K562 (cell line): ENCODE results near the gene SHISA4. TPM values are rescaled to one million over a fixed set of nuclear protein-coding genes. Genes with fewer than 3 reads are reported as not detected.
A peak's percentile ranks its signal among the peaks of the same experiment; 100 is the strongest.

Experiments
- ADNP ChIP-seq: fragments of 200-800 bp; sonication (Bioruptor generic); IDR thresholded peaks from 2 replicates; pipeline ENCODE4 v1.6.1; 2016; ENCODE audit warnings: missing genetic modification characterization, missing compliant biosample characterization
- BCOR ChIP-seq: fragments of 450-650 bp; IDR thresholded peaks from 2 replicates; pipeline ENCODE4 v1.6.1; 2016
- CBFB ChIP-seq: sonication (generic); formaldehyde crosslinking; IDR thresholded peaks from 2 replicates; pipeline ENCODE4 v1.4.0; 2020; ENCODE audit warnings: mild to moderate bottlenecking, missing genetic modification reagents
- CBX8 ChIP-seq: fragments of 200-600 bp; sonication (generic); IDR thresholded peaks from 2 replicates; pipeline ENCODE4 v1.6.1; 2012; ENCODE audit warnings: borderline replicate concordance, mixed run types, low read depth, mild to moderate bottlenecking, moderate library complexity, mixed read lengths, low read length, control low read depth, inconsistent platforms; ENCODE audit not compliant: poor library complexity, severe bottlenecking; ENCODE audit errors: extremely low read depth
- CHCHD3 ChIP-seq: fragments of 250-450 bp; sonication (Bioruptor Pico); IDR thresholded peaks from 2 replicates; pipeline ENCODE4 v2.1.2; 2022; ENCODE audit warnings: mild to moderate bottlenecking
- ELF4 ChIP-seq: fragments of 450-650 bp; formaldehyde crosslinking; IDR thresholded peaks from 2 replicates; pipeline ENCODE4 v1.4.0; 2022; ENCODE audit warnings: missing genetic modification characterization
- GABPB1 ChIP-seq: sonication (generic); formaldehyde crosslinking; IDR thresholded peaks from 2 replicates; pipeline ENCODE4 v1.8.0; 2022; ENCODE audit warnings: mild to moderate bottlenecking, missing genetic modification reagents
- GATAD2B ChIP-seq: fragments of 450-650 bp; IDR thresholded peaks from 2 replicates; pipeline ENCODE4 v1.6.1; 2017; ENCODE audit warnings: mild to moderate bottlenecking, borderline replicate concordance
- HDGF ChIP-seq: fragments of 450-650 bp; IDR thresholded peaks from 2 replicates; pipeline ENCODE4 v1.6.1; 2016
- HNRNPUL1 ChIP-seq: fragments of 200-400 bp; formaldehyde crosslinking; IDR thresholded peaks from 2 replicates; pipeline ENCODE4 v1.6.1; 2017; ENCODE audit warnings: low read length
- KAT7 ChIP-seq: sonication (generic); formaldehyde crosslinking; IDR thresholded peaks from 2 replicates; pipeline ENCODE4 v1.8.0; 2022; ENCODE audit warnings: missing genetic modification reagents, mild to moderate bottlenecking, borderline replicate concordance
- LARP7 ChIP-seq: fragments of 450-650 bp; IDR thresholded peaks from 2 replicates; pipeline ENCODE4 v1.6.1; 2016
- MAFK ChIP-seq: IDR thresholded peaks from 2 replicates; pipeline ENCODE4 v1.6.1; 2011; ENCODE audit warnings: low read length, improper control_type of control experiment
- PHF8 ChIP-seq: fragments of 200-600 bp; sonication (generic); IDR thresholded peaks from 2 replicates; pipeline ENCODE4 v1.6.1; 2012; ENCODE audit warnings: mixed run types, mild to moderate bottlenecking, inconsistent platforms, low read length, moderate library complexity, borderline replicate concordance
- POLR2A ChIP-seq: fragments of 450-650 bp; conservative IDR thresholded peaks from 2 replicates; pipeline ENCODE4 v1.6.1; 2016
- POLR3A ChIP-seq: IDR thresholded peaks from 2 replicates; pipeline ENCODE4 v1.6.1; 2011; ENCODE audit warnings: borderline replicate concordance, mild to moderate bottlenecking, moderate library complexity; ENCODE audit not compliant: insufficient read length, insufficient read depth; ENCODE audit errors: extremely low read depth
- SMAD3 ChIP-seq: fragments of 450-650 bp; formaldehyde crosslinking; conservative IDR thresholded peaks from 2 replicates; pipeline ENCODE4 v1.4.0; 2020; ENCODE audit warnings: mild to moderate bottlenecking
- XRCC5 ChIP-seq: fragments of 200-400 bp; formaldehyde crosslinking; IDR thresholded peaks from 2 replicates; pipeline ENCODE4 v1.6.1; 2017; ENCODE audit warnings: low read depth, mild to moderate bottlenecking, low read length
- YY1 ChIP-seq, 3 experiments: IDR thresholded peaks; 2 replicates each; pipeline ENCODE4 v1.6.1; 2011; ENCODE audit warnings: low read length in 2 of 3, mild to moderate bottlenecking in 2 of 3, moderate library complexity in 2 of 3, borderline replicate concordance in 1 of 3, control low read depth in 1 of 3, low read depth in 1 of 3; ENCODE audit not compliant: insufficient read depth in 3 of 3, insufficient replicate concordance in 2 of 3, control insufficient read depth in 1 of 3, insufficient read length in 1 of 3; ENCODE audit errors: extremely low read depth in 1 of 3
- ZBTB17 ChIP-seq: fragments of 450-650 bp; formaldehyde crosslinking; IDR thresholded peaks from 2 replicates; pipeline ENCODE4 v1.4.0; 2020; ENCODE audit warnings: mild to moderate bottlenecking
- ZNF124 ChIP-seq: sonication (generic); formaldehyde crosslinking; IDR thresholded peaks from 2 replicates; pipeline ENCODE4 v1.8.1; 2022; ENCODE audit warnings: missing genetic modification reagents
- polyA plus RNA-seq, 8 experiments: library from polyadenylated mRNA; depleted of rRNA in 4 of 8; stranded (reverse) in 5 of 8; unstranded in 3 of 8; fragments of >200 nt; fragmentation: Nextera tagmentation in 2 of 8; fragmentation: Illumina TruSeq in 1 of 8; extraction: Ambion mirVana in 2 of 8; extraction: Trizol in 1 of 8; gene quantifications; 2 replicates each; pipeline versions ENCODE4 v1.2.1 to v1.2.3, GENCODE V29; 2011 to 2014; ENCODE audit warnings: inconsistent platforms in 1 of 8, missing spikeins in 1 of 8
- total RNA-seq, 7 experiments: library from RNA; depleted of rRNA in 6 of 7; stranded (reverse); fragments of >200 nt in 6 of 7; fragmentation: Illumina TruSeq in 2 of 7; extraction: Trizol in 2 of 7; gene quantifications; 2 replicates each; pipeline versions ENCODE4 v1.2.1 to v1.2.3, GENCODE V29; 2011 to 2021; ENCODE audit warnings: low replicate concordance in 1 of 7
- TF ChIP-seq, protein P1 (sequence below): fragments of 450-650 bp; formaldehyde crosslinking; IDR thresholded peaks from 2 replicates; pipeline ENCODE4 v1.4.0; 2022; ENCODE audit warnings: missing genetic modification characterization
- TF ChIP-seq, protein P2 (sequence below): sonication (generic); formaldehyde crosslinking; IDR thresholded peaks from 2 replicates; pipeline ENCODE4 v1.8.1; 2023; ENCODE audit warnings: mild to moderate bottlenecking, missing genetic modification reagents

Gene SHISA4
- total and polyA plus RNA-seq, 9 of the 15 experiments (the other 6 are each of a cell fraction or from before 2014, with no cell fraction given): 0.15 to 0.95 (median 0.68) TPM; not detected in 2

DNA sequence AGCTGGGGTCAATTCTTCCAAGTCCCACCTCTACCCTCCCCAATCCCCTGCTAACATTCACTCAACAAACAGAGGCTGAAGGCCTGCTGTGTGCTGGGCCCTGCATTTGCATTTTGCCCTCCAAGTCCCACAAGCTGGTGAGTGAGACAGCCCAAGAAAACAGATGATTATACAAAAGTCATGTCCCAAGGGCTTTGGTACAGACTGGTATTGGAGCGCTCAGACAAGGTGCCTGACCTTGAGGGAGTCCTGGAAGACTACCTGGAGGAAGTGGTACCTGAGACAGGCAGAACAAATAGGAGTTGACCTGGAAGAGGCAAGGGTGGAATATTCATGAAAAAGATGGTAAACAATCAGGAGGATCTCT, 53.4 kb downstream of the SHISA4 start (continued):
- no peak for TF ChIP-seq GABPB1 (CRISPR knock-in tag)
- TF ChIP-seq CBFB (CRISPR knock-in tag): 0 out of 2 replicates have a peak, but pooled peaks have one; percentile 47
- TF ChIP-seq, protein P1, sequence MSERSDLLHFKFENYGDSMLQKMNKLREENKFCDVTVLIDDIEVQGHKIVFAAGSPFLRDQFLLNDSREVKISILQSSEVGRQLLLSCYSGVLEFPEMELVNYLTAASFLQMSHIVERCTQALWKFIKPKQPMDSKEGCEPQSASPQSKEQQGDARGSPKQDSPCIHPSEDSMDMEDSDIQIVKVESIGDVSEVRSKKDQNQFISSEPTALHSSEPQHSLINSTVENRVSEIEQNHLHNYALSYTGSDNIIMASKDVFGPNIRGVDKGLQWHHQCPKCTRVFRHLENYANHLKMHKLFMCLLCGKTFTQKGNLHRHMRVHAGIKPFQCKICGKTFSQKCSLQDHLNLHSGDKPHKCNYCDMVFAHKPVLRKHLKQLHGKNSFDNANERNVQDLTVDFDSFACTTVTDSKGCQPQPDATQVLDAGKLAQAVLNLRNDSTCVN: no peak
- no peak for TF ChIP-seq ZBTB17
- no peak for TF ChIP-seq SMAD3 (CRISPR knock-in tag)
- no peak for TF ChIP-seq GATAD2B
- TF ChIP-seq, protein P2, sequence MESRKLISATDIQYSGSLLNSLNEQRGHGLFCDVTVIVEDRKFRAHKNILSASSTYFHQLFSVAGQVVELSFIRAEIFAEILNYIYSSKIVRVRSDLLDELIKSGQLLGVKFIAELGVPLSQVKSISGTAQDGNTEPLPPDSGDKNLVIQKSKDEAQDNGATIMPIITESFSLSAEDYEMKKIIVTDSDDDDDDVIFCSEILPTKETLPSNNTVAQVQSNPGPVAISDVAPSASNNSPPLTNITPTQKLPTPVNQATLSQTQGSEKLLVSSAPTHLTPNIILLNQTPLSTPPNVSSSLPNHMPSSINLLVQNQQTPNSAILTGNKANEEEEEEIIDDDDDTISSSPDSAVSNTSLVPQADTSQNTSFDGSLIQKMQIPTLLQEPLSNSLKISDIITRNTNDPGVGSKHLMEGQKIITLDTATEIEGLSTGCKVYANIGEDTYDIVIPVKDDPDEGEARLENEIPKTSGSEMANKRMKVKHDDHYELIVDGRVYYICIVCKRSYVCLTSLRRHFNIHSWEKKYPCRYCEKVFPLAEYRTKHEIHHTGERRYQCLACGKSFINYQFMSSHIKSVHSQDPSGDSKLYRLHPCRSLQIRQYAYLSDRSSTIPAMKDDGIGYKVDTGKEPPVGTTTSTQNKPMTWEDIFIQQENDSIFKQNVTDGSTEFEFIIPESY (CRISPR knock-in tag): no peak
- no peak for TF ChIP-seq YY1 (IDR thresholded peaks at IDR 0.05; ENCODE audit: borderline replicate concordance in 1 of 3, control insufficient read depth in 1 of 3, extremely low read depth in 1 of 3, insufficient read depth in 3 of 3, insufficient read length in 1 of 3, insufficient replicate concordance in 2 of 3, low read depth in 1 of 3, low read length in 2 of 3)
- TF ChIP-seq CBX8: no peak
- TF ChIP-seq POLR2A: no peak
- TF ChIP-seq HDGF: no peak; the same call in 1 of the 2 replicates
- no peak for TF ChIP-seq PHF8
- TF ChIP-seq ZNF124 (CRISPR knock-in tag): no peak
- TF ChIP-seq LARP7: no peak
- TF ChIP-seq CHCHD3 (CRISPR knock-in tag): no peak
- TF ChIP-seq HNRNPUL1: no peak
- peak; percentile 27; the same call in 1 of the 2 replicates for TF ChIP-seq XRCC5
- peak; percentile 65; the same call in 1 of the 2 replicates for TF ChIP-seq ADNP (tag)
- TF ChIP-seq ELF4: no peak
- no peak for TF ChIP-seq MAFK
- peak; percentile 97 for TF ChIP-seq BCOR
- no peak for TF ChIP-seq POLR3A
- TF ChIP-seq KAT7 (CRISPR knock-in tag): no peak
